Measurements from ENCODE around the gene AP1G2.

Gene AP1G2

DNA sequence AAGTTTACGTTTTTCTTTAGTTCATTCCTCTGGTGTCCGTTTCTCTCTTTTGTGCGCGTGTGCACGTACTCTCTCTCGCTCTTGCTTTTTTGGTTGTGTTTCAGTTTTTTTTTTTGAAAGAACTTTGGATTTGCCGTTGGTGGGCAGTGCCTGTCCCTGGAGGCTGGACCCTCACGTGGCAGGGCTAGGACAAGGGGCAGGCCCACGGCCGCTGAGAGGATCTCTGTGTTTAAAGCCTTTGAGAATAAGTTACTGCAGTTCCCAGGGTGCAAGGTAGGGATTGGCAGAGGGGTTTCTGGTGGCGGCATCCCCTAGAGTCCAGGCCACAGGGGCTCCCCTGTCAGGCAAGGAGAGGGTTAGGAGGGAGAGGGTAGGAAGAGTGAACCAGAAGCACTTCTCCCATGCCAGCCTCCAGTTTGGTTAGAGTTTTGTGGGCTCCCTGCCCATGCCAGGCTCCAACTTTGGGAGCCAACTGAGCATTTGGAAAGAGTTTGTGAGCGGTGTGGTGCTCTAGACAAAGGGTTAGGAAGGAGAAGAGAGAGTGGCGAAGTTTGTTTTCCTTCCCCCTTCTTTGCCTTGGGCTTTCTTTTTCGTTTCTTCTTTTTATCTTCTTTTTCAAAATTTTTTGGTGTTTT, 46.6 kb downstream of the AP1G2 start:
- no peak for DNase-seq (ENCODE audit: low spot score)

DNA sequence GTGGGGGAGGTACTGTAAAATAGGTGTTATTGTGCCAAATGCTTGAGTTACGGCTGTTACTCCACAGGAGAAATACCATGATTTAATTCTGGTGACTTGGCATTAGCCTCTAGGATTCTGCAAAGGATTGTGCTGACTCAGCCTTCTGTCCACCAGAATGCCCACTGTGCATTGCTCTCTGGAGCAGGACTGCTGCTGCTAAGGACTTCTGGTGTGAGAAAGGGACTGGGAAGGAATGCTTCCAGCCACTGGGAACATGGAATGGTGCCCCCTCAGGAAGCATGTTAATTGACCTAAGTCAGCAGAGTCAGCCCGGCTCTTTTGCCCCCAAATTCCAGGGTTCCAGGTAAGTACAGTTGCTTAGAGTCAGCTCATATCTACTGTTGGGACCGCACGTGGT, 48.9 kb downstream of the AP1G2 start:
- no peak for DNase-seq (ENCODE audit: low spot score)

DNA sequence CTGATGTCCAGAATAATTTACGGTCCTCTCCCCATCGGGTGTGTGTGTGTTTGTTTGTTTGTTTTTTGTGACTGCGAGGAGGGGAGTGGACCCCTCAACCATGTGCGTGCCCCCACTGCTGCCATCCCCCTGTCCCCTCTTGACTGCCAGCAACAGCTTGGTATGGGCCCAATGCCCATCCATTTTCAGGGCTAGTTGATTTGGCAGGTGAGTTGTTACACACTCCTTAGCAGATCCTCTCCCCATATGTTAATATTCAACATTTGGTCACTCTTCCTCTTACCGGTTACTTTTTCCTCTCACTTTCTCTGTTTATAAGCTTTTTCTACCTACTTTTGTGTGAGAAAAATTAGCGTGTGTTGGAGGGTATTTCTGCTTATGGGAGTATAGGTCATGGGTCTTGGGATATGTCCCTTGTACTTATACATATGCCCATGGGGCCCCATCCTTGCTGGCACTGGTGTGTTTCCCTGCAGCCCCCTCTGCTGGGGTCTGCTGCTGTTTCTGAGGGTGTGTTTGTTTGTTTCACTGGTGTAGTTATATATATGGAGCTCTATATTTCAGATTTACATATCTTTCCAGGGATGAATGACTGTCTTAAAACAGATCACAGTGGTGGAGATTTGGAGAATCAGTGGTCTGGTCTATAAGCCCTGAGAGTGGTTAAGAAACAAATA, 49.8 kb downstream of the AP1G2 start:
- DNase-seq (ENCODE audit: low spot score), result no peak

DNA sequence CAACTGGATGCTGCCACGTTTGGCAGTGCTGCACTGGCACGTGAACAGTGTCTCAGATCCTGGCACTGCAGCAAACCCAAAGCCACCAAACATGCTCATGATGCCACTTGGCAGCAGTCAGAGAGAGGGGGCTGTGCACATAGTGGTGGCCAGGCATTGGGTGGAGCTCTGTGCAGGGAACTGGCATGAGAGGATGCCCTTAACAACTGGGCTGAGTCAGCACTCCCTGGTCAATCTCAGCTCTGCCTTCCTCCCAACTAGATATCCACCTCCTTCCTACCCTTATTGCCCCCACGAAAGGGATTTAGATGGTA, 53.0 kb downstream of the AP1G2 start:
- DNase-seq (ENCODE audit: low spot score), result no peak

DNA sequence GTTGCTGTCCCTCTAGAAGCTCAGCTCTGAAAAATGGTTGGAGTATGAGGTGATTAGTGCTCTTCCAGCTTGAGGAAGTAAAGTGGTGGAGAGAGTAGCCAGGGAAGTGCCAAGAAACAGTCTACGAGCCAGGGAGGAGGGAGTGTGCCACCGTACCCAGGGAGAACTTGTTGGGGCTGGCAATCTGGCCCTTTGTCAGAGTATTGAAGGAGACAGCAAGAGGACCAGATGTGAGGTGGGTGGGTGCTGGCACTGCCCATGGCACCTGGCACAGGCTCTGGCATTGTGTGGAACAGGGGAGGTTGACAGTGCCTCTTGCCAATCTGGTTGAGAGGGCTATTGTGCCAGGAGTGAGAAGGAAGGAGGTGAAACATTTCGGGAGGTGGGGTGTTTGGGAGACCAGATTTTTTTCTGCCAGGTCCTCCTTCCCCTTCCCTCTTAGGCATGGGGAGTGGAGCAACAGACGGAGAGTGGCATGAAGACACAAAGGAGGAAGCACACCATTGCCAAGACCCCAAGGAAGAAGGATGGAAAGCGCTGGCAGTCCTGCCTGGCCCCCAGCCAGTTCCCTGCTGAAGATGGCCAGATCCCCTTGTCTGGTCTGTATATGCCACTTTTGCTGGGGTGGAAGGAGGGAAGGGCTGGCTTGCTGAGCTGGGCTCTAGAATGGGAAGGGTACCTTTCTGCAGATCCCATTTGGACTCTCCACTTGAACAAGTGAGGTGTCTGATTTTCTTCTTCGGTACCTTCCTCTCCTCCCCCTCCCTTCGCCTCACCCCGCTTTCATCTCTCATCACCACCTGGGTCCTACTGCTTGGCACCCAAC, 53.6 kb downstream of the AP1G2 start:
- no peak for DNase-seq (ENCODE audit: low spot score)

DNA sequence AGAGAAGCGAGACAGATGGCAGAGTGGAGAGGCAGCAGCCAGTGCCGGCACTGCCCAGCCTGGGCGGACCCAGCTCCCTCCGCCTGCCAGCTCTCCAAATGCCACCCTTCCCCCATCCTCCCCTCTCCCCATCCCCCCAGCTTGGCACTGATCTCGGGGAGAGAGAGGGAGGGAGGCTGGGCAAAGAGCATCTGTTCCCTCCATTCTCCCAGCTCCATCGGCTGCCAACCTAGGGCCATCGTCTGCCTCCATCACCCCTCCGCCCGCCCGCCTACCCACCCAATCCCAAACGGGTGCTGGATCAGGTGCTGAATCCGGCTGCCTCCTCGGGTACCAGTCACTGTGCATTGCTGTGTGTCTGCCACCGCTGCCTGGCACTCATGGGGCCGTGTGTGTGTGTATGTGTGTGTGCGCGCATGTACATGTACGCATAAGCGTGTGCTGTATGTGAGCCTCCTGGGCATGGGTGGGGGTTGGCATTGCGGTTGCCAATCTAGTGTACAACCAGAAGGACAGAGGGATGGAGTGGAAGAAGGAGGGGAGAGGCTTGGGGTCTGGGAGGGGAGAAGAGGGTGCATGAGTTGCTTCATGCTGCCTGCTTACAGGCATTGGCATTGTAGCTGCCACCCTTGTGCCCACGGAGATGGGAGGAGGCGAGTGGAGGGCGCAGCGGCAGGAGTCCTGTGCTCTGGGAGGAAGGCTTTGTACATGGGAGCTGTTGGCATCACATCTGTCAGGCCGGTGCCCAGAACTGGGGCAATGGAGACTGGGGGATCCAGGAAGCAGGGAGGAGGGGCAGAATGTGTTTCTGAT, 54.4 kb downstream of the AP1G2 start:
- no peak for DNase-seq (ENCODE audit: low spot score)

DNA sequence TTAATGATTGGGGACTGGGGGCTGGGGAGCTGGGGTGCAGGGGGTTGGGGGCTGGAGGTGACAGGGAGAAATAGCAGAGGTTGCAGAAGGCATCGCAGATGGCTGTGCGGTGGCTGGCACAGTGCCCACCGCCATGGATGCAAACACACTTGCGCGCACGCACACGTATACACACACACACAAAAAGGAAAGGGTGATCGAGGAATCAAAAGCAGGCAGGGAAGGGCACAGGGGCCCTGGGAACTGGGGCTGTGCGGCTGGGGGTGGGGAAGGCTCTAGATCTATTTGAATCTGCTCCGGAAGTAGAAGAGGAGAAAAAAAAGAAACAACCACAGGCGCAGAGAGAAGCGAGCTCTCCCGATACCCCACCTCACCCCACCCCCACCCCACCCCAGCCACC, 55.4 kb downstream of the AP1G2 start:
- no peak for DNase-seq (ENCODE audit: low spot score)
